ENCODE measurements around the gene ADARB2.

ADARB2 gene

GRCh38 chr10:1664333-1664964 lies 72.9 kb downstream of the ADARB2 start:
- no peak for FAIRE-seq
- no peak for DNase-seq (ENCODE audit: low spot score)

- FAIRE-seq, result no peak
These were observed 74.1 kb downstream of the ADARB2 start for GRCh38 chr10:1663226-1663625.

GRCh38 chr10:1662438-1663025 lies 74.8 kb downstream of the ADARB2 start:
- DNase-seq (ENCODE audit: low spot score), result no peak
- no peak for FAIRE-seq

More at GRCh38 chr10:1663226-1663625, 74.1 kb downstream of the ADARB2 start:
- DNase-seq (ENCODE audit: low spot score), result no peak

- DNase-seq (ENCODE audit: low spot score), result no peak
- FAIRE-seq, result no peak
These were observed 75.4 kb downstream of the ADARB2 start for GRCh38 chr10:1661859-1662437.

- FAIRE-seq (no peak), DNase-seq (ENCODE audit: low spot score) (no peak)
These were observed 75.9 kb downstream of the ADARB2 start for GRCh38 chr10:1661416-1661815.

- FAIRE-seq, result no peak
- no peak for DNase-seq (ENCODE audit: low spot score)
These were observed 76.5 kb downstream of the ADARB2 start for GRCh38 chr10:1660815-1661214.

GRCh38 chr10:1660386-1660785 lies 76.9 kb downstream of the ADARB2 start:
- FAIRE-seq (no peak), DNase-seq (ENCODE audit: low spot score) (no peak)

- FAIRE-seq, result no peak
- DNase-seq (ENCODE audit: low spot score), result no peak
These were observed 78.0 kb downstream of the ADARB2 start for GRCh38 chr10:1659221-1659791.

- FAIRE-seq (no peak), DNase-seq (ENCODE audit: low spot score) (no peak)
These were observed 78.7 kb downstream of the ADARB2 start for GRCh38 chr10:1658658-1659057.

- FAIRE-seq (no peak), DNase-seq (ENCODE audit: low spot score) (no peak)
These were observed 79.8 kb downstream of the ADARB2 start for GRCh38 chr10:1657479-1657878.

GRCh38 chr10:1655367-1655766 lies 82.0 kb downstream of the ADARB2 start:
- no peak for DNase-seq (ENCODE audit: low spot score)
- FAIRE-seq, result no peak

GRCh38 chr10:1654811-1655356 lies 82.4 kb downstream of the ADARB2 start:
- FAIRE-seq, result no peak
- no peak for DNase-seq (ENCODE audit: low spot score)

GRCh38 chr10:1654247-1654646 lies 83.1 kb downstream of the ADARB2 start:
- FAIRE-seq (no peak), DNase-seq (ENCODE audit: low spot score) (no peak)

GRCh38 chr10:1653321-1653720 lies 84.0 kb downstream of the ADARB2 start:
- no peak for FAIRE-seq
- no peak for DNase-seq (ENCODE audit: low spot score)

GRCh38 chr10:1652151-1652550 lies 85.2 kb downstream of the ADARB2 start:
- FAIRE-seq, result no peak
- DNase-seq (ENCODE audit: low spot score), result no peak

- DNase-seq (ENCODE audit: low spot score), result no peak
- no peak for FAIRE-seq
These were observed 85.9 kb downstream of the ADARB2 start for GRCh38 chr10:1651270-1651966.

- FAIRE-seq (no peak), DNase-seq (ENCODE audit: low spot score) (no peak)
These were observed 86.6 kb downstream of the ADARB2 start for GRCh38 chr10:1650542-1651269.

- FAIRE-seq (no peak), DNase-seq (ENCODE audit: low spot score) (no peak)
These were observed 88.7 kb downstream of the ADARB2 start for GRCh38 chr10:1648648-1649047.

GRCh38 chr10:1646332-1646731 lies 91.0 kb downstream of the ADARB2 start:
- DNase-seq (ENCODE audit: low spot score) (no peak), FAIRE-seq (no peak)

- FAIRE-seq, result no peak
- DNase-seq (ENCODE audit: low spot score), result no peak
These were observed 91.4 kb downstream of the ADARB2 start for GRCh38 chr10:1645896-1646295.

- no peak for DNase-seq (ENCODE audit: low spot score)
- no peak for FAIRE-seq
These were observed 93.1 kb downstream of the ADARB2 start for GRCh38 chr10:1644191-1644711.
